HepG2 (cell line): ENCODE measurements around the gene RICTOR. TPM values are rescaled to one million over a fixed set of nuclear protein-coding genes. Genes with fewer than 3 reads are reported as not detected.

ENCODE experiments used
- AGO2 ChIP-seq: fragments of 200-400 bp; formaldehyde crosslinking; optimal IDR thresholded peaks from 2 replicates; pipeline ENCODE3; 2017; ENCODE audit warnings: mild to moderate bottlenecking, low read depth, low read length, moderate library complexity
- CBX1 ChIP-seq: IDR thresholded peaks from one replicate; pipeline ENCODE4 v1.6.1; 2016; ENCODE audit warnings: antibody characterized with exemption, low read depth
- CBX5 ChIP-seq: sonication (generic); formaldehyde crosslinking; IDR thresholded peaks from 2 replicates; pipeline ENCODE4 v1.4.0; 2020; ENCODE audit warnings: missing genetic modification reagents, borderline replicate concordance
- CREM ChIP-seq, 2 experiments: sonication (generic) in 1 of 2; formaldehyde crosslinking in 1 of 2; IDR thresholded peaks; 2 replicates each; pipeline versions ENCODE4 v1.4.0 to v1.6.1; 2016 to 2020; ENCODE audit warnings: antibody characterized with exemption in 1 of 2, mild to moderate bottlenecking in 1 of 2, missing genetic modification reagents in 1 of 2
- DPF2 ChIP-seq: sonication (generic); formaldehyde crosslinking; IDR thresholded peaks from 2 replicates; pipeline ENCODE4 v1.4.0; 2020; ENCODE audit warnings: mild to moderate bottlenecking, low read depth, missing genetic modification reagents, borderline replicate concordance
- EED ChIP-seq: sonication (generic); formaldehyde crosslinking; IDR thresholded peaks from 2 replicates; pipeline ENCODE4 v1.5.0; 2020; ENCODE audit warnings: mild to moderate bottlenecking, missing genetic modification reagents
- ESRRA ChIP-seq: sonication (generic); formaldehyde crosslinking; IDR thresholded peaks from 2 replicates; pipeline ENCODE4 v1.5.1; 2020; ENCODE audit warnings: mild to moderate bottlenecking, low read depth, missing genetic modification reagents
- KAT2B ChIP-seq: fragments of 150-350 bp; IDR thresholded peaks from 2 replicates; pipeline ENCODE4 v1.6.1; 2014; ENCODE audit warnings: low read depth, low read length, borderline replicate concordance
- PHF20 ChIP-seq: sonication (generic); formaldehyde crosslinking; IDR thresholded peaks from 2 replicates; pipeline ENCODE4 v1.5.0; 2020; ENCODE audit warnings: mild to moderate bottlenecking, missing genetic modification reagents
- RBFOX2 ChIP-seq: fragments of 200-400 bp; formaldehyde crosslinking; IDR thresholded peaks from 2 replicates; pipeline ENCODE4 v1.6.1; 2017; ENCODE audit warnings: low read depth, mild to moderate bottlenecking, low read length
- STAT5B ChIP-seq: sonication (generic); formaldehyde crosslinking; IDR thresholded peaks from 2 replicates; pipeline ENCODE4 v1.4.0; 2020; ENCODE audit warnings: missing genetic modification reagents
- ZBTB38 ChIP-seq: sonication (generic); formaldehyde crosslinking; IDR thresholded peaks from 2 replicates; pipeline ENCODE4 v1.5.1; 2020; ENCODE audit warnings: mild to moderate bottlenecking, missing genetic modification reagents
- ZNF136 ChIP-seq: sonication (generic); formaldehyde crosslinking; IDR thresholded peaks from 2 replicates; pipeline ENCODE4 v1.8.1; 2022; ENCODE audit warnings: low read depth, mild to moderate bottlenecking, moderate library complexity, missing genetic modification reagents
- ZNF292 ChIP-seq: sonication (generic); formaldehyde crosslinking; IDR thresholded peaks from 2 replicates; pipeline ENCODE4 v1.8.1; 2022; ENCODE audit warnings: mild to moderate bottlenecking, low read depth, missing genetic modification reagents, borderline replicate concordance
- ZNF382 ChIP-seq: sonication (generic); formaldehyde crosslinking; IDR thresholded peaks from 2 replicates; pipeline ENCODE4 v1.5.0; 2020; ENCODE audit warnings: missing genetic modification reagents, mild to moderate bottlenecking, borderline replicate concordance
- ZNF441 ChIP-seq: sonication (generic); formaldehyde crosslinking; IDR thresholded peaks from 2 replicates; pipeline ENCODE4 v1.7.0; 2021; ENCODE audit warnings: missing genetic modification reagents, borderline replicate concordance
- ZNF652 ChIP-seq: IDR thresholded peaks from 2 replicates; pipeline ENCODE4 v1.6.1; 2016; ENCODE audit warnings: low read depth, borderline replicate concordance
- ZSCAN9 ChIP-seq: IDR thresholded peaks from 2 replicates; pipeline ENCODE4 v1.6.1; 2016; ENCODE audit warnings: borderline replicate concordance
- ZZZ3 ChIP-seq: sonication (generic); formaldehyde crosslinking; IDR thresholded peaks from 2 replicates; pipeline ENCODE4 v1.4.0; 2020; ENCODE audit warnings: missing genetic modification reagents, mild to moderate bottlenecking, borderline replicate concordance
- polyA plus RNA-seq, 8 experiments: library from polyadenylated mRNA; depleted of rRNA in 3 of 8; stranded (reverse) in 7 of 8; unstranded in 1 of 8; fragments of >200 nt; fragmentation: Illumina TruSeq in 4 of 8; extraction: Trizol in 4 of 8; gene quantifications; 2 replicates each; pipeline versions ENCODE4 v1.2.1 to v1.2.3, GENCODE V29; 2011 to 2016; ENCODE audit warnings: low read depth in 4 of 8, missing spikeins in 1 of 8, mixed read lengths in 1 of 8; ENCODE audit not compliant: insufficient read depth in 1 of 8
- total RNA-seq, 5 experiments: library from RNA; depleted of rRNA; stranded (reverse); fragments of >200 nt; fragmentation: Illumina TruSeq; extraction: Trizol; gene quantifications; 2 replicates each; pipeline ENCODE4 v1.2.3, GENCODE V29; 2016; ENCODE audit warnings: low read depth in 1 of 5
- TF ChIP-seq, protein P1 (sequence below): sonication (generic); formaldehyde crosslinking; IDR thresholded peaks from 2 replicates; pipeline ENCODE4 v1.4.0; 2020; ENCODE audit warnings: missing genetic modification reagents
- TF ChIP-seq, protein P2 (sequence below): sonication (generic); formaldehyde crosslinking; IDR thresholded peaks from 2 replicates; pipeline ENCODE4 v1.4.0; 2020; ENCODE audit warnings: mild to moderate bottlenecking, missing genetic modification reagents
- TF ChIP-seq, protein P3 (sequence below): sonication (generic); formaldehyde crosslinking; IDR thresholded peaks from 2 replicates; pipeline ENCODE4 v1.5.1; 2020; ENCODE audit warnings: mild to moderate bottlenecking, moderate library complexity, missing genetic modification reagents
- TF ChIP-seq, protein P4 (sequence below): sonication (generic); formaldehyde crosslinking; IDR thresholded peaks from 2 replicates; pipeline ENCODE4 v1.4.0; 2020; ENCODE audit warnings: missing genetic modification reagents, borderline replicate concordance
- TF ChIP-seq, protein P5 (sequence below): sonication (generic); formaldehyde crosslinking; IDR thresholded peaks from 2 replicates; pipeline ENCODE4 v1.8.1; 2023; ENCODE audit warnings: mild to moderate bottlenecking, missing genetic modification reagents, borderline replicate concordance

The RICTOR gene
- total and polyA plus RNA-seq, 2 of the 13 experiments (the other 11 are each of a cell fraction or from before 2014, with no cell fraction given), result 10.7 to 15.4 TPM

DNA sequence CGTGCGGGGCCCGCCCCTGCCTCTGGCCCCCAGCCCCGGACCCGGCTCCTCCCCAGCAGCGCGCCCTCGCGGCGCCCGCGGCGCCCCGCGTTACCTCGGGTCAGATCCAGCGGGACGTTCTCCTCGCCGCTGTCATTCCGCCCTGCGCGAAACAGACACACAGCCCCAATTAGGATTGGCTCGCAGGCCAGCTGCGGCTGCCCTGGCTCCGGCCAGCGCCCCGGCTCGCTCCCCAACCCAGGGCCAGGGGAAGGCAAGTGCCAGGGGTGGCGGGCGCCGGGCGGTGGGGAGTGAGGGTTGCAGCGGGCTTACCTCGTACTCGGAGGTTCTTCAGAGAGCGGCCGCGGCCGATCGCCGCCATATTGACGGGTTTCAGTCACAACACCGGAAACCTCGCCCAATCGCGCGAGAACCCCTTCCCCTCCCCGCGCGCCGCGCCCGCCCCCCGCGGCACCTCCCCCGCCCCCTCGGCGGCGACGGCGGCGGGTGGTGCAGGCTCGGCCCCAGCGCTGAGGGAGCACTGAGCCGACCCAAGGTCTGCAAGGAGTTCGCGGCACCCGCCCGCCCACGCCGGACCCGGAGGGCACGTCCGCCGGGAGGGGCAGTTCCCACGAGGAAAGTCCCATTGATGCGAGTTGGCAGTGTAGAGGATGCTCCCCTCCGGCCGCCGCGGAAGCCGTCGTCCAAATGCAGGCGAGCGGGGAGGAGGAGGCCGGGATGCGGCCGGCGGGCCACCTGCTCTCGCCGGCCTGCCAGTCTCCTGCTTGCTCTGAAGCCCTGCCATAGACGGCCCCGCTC is at the start of gene RICTOR (continued):
- TF ChIP-seq, protein P1, sequence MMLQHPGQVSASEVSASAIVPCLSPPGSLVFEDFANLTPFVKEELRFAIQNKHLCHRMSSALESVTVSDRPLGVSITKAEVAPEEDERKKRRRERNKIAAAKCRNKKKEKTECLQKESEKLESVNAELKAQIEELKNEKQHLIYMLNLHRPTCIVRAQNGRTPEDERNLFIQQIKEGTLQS, result no peak
- TF ChIP-seq ZNF652 (CRISPR knock-in tag), result no peak
- 0 out of 2 replicates have a peak, but pooled peaks have one; percentile 14 for TF ChIP-seq ZNF441 (CRISPR knock-in tag)
- no peak for TF ChIP-seq CREM (IDR thresholded peaks at IDR 0.05)
- no peak for TF ChIP-seq CREM (CRISPR knock-in tag; IDR thresholded peaks at IDR 0.05)
- TF ChIP-seq KAT2B, result no peak
- no peak for TF ChIP-seq CBX1
- no peak; the same call in none of the 2 replicates for TF ChIP-seq ZNF292
- peak; percentile 25; the same call in 1 of the 2 replicates for TF ChIP-seq PHF20
- no peak; the same call in 1 of the 2 replicates for TF ChIP-seq ZZZ3 (CRISPR knock-in tag)
- TF ChIP-seq EED (CRISPR knock-in tag), result no peak
- peak; percentile 42; the same call in 1 of the 2 replicates for TF ChIP-seq ZBTB38 (CRISPR knock-in tag)
- 0 out of 2 replicates have a peak, but pooled peaks have one; percentile 13 for TF ChIP-seq CBX5 (CRISPR knock-in tag)
- TF ChIP-seq DPF2 (CRISPR knock-in tag), result no peak
- TF ChIP-seq ESRRA, result no peak
- no peak for TF ChIP-seq STAT5B (CRISPR knock-in tag)
- TF ChIP-seq ZNF382 (CRISPR knock-in tag), result no peak
- peak; percentile 75 for TF ChIP-seq AGO2
- TF ChIP-seq, protein P2, sequence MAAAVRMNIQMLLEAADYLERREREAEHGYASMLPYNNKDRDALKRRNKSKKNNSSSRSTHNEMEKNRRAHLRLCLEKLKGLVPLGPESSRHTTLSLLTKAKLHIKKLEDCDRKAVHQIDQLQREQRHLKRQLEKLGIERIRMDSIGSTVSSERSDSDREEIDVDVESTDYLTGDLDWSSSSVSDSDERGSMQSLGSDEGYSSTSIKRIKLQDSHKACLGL (CRISPR knock-in tag), result no peak; the same call in none of the 2 replicates
- TF ChIP-seq, protein P3, sequence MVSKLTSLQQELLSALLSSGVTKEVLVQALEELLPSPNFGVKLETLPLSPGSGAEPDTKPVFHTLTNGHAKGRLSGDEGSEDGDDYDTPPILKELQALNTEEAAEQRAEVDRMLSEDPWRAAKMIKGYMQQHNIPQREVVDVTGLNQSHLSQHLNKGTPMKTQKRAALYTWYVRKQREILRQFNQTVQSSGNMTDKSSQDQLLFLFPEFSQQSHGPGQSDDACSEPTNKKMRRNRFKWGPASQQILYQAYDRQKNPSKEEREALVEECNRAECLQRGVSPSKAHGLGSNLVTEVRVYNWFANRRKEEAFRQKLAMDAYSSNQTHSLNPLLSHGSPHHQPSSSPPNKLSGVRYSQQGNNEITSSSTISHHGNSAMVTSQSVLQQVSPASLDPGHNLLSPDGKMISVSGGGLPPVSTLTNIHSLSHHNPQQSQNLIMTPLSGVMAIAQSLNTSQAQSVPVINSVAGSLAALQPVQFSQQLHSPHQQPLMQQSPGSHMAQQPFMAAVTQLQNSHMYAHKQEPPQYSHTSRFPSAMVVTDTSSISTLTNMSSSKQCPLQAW (CRISPR knock-in tag), result no peak; the same call in 1 of the 2 replicates
- TF ChIP-seq ZNF136 (CRISPR knock-in tag), result no peak
- TF ChIP-seq, protein P4, sequence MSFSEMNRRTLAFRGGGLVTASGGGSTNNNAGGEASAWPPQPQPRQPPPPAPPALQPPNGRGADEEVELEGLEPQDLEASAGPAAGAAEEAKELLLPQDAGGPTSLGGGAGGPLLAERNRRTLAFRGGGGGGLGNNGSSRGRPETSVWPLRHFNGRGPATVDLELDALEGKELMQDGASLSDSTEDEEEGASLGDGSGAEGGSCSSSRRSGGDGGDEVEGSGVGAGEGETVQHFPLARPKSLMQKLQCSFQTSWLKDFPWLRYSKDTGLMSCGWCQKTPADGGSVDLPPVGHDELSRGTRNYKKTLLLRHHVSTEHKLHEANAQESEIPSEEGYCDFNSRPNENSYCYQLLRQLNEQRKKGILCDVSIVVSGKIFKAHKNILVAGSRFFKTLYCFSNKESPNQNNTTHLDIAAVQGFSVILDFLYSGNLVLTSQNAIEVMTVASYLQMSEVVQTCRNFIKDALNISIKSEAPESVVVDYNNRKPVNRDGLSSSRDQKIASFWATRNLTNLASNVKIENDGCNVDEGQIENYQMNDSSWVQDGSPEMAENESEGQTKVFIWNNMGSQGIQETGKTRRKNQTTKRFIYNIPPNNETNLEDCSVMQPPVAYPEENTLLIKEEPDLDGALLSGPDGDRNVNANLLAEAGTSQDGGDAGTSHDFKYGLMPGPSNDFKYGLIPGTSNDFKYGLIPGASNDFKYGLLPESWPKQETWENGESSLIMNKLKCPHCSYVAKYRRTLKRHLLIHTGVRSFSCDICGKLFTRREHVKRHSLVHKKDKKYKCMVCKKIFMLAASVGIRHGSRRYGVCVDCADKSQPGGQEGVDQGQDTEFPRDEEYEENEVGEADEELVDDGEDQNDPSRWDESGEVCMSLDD, result no peak; the same call in 1 of the 2 replicates
- TF ChIP-seq, protein P5, sequence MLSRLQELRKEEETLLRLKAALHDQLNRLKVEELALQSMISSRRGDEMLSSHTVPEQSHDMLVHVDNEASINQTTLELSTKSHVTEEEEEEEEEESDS (CRISPR knock-in tag), result no peak
- no peak for TF ChIP-seq ZSCAN9 (CRISPR knock-in tag)
- TF ChIP-seq RBFOX2, result peak; percentile 85
